Thoracic aorta (tissue), 2 donors: ENCODE data around the gene DCANP1. TPM values are rescaled to one million over a fixed set of nuclear protein-coding genes. Genes with fewer than 3 reads are reported as not detected.
A peak's percentile ranks its signal among the peaks of the same experiment; 100 is the strongest.

ENCODE experiments used
- ATAC-seq: fragments of 150-250 bp; one replicate; pipeline ENCODE4 v1.8.0; 2017; ENCODE audit warnings: low read depth; ENCODE audit not compliant: insufficient number of reproducible peaks, low FRiP score
- DNase-seq: peaks from one replicate; pipeline ENCODE4 v3.0.0-alpha.2; 2020; ENCODE audit warnings: low spot score
- H3K27ac ChIP-seq, 2 donors: fragments of 200-600 bp; sonication (generic); 1 replicate in 1 of 2; 2 replicates in 1 of 2; pipeline ENCODE4 v1.5.1; 2016; ENCODE audit warnings: mild to moderate bottlenecking in 2 of 2, moderate library complexity in 2 of 2
- H3K27me3 ChIP-seq: fragments of 200-600 bp; sonication (generic); replicated peaks from 2 replicates; pipeline ENCODE4 v1.6.0; 2016; ENCODE audit warnings: mild to moderate bottlenecking; ENCODE audit not compliant: insufficient read depth
- H3K36me3 ChIP-seq: fragments of 200-600 bp; sonication (generic); one replicate; pipeline ENCODE4 v1.5.1; 2016
- H3K4me1 ChIP-seq, 2 donors: fragments of 200-600 bp; sonication (generic); 1 replicate in 1 of 2; 2 replicates in 1 of 2; pipeline versions ENCODE4 v1.5.1 to v1.6.0; 2016; ENCODE audit warnings: low read depth in 2 of 2, mild to moderate bottlenecking in 1 of 2; ENCODE audit not compliant: control insufficient read depth in 1 of 2
- H3K4me3 ChIP-seq: fragments of 200-600 bp; sonication (generic); 2 replicates; pipeline ENCODE4 v1.5.1; 2016; ENCODE audit warnings: mild to moderate bottlenecking
- H3K9me3 ChIP-seq: fragments of 200-600 bp; sonication (generic); 2 replicates; pipeline ENCODE4 v1.5.1; 2016
- CTCF ChIP-seq: fragments of 200-600 bp; sonication (generic); IDR thresholded peaks from one replicate; pipeline ENCODE4 v1.5.1; 2019; ENCODE audit warnings: antibody characterized with exemption
- total RNA-seq, 2 donors: library from RNA; depleted of rRNA; stranded (reverse); fragments of >200 nt; gene quantifications; one replicate each; pipeline versions ENCODE4 v1.1.0 to v1.2.3, GENCODE V29; 2016

The DCANP1 gene
- total RNA-seq, 2 donors from 2014 or later = not detected

GRCh38 chr5:135461481-135462151 is 14.5 kb upstream of the DCANP1 start:
- no peaks in the 10 kb centered on the region for H3K27me3 ChIP-seq
- TF ChIP-seq CTCF = no peak
- H3K27ac ChIP-seq = no peak overlapping the region
- ATAC-seq (no peak), DNase-seq (no peak)
- no peak overlapping the region for H3K4me3 ChIP-seq
- H3K36me3 ChIP-seq = no peaks in the 10 kb centered on the region
- H3K9me3 ChIP-seq = no peaks in the 10 kb centered on the region
- H3K4me1 ChIP-seq = peaks cover 10 to 25% of the 10 kb centered on the region in 2 donors

- H3K4me1 ChIP-seq = peaks cover 11 to 20% of the 10 kb centered on the region in 2 donors
- H3K9me3 ChIP-seq = no peaks in the 10 kb centered on the region
- DNase-seq = no peak
- no peaks in the 10 kb centered on the region for H3K27me3 ChIP-seq
- no peak for ATAC-seq
- no peak for TF ChIP-seq CTCF
- H3K4me3 ChIP-seq = no peak overlapping the region
- H3K27ac ChIP-seq = no peak overlapping the region
- no peaks in the 10 kb centered on the region for H3K36me3 ChIP-seq
These were observed 13.3 kb upstream of the DCANP1 start for GRCh38 chr5:135460246-135461033.

GRCh38 chr5:135458921-135459331 is 11.8 kb upstream of the DCANP1 start:
- Histone ChIP-seq H3K4me1 (peaks cover 11 to 20% of the 10 kb centered on the region in 2 donors), H3K27me3 (no peaks in the 10 kb centered on the region), H3K9me3 (no peaks in the 10 kb centered on the region), H3K27ac (no peak overlapping the region), H3K4me3 (no peak overlapping the region), H3K36me3 (no peaks in the 10 kb centered on the region)
- no peak for TF ChIP-seq CTCF
- no peak for ATAC-seq
- no peak for DNase-seq

GRCh38 chr5:135458356-135458755 is 11.2 kb upstream of the DCANP1 start:
- Histone ChIP-seq H3K27ac (no peak overlapping the region), H3K9me3 (no peaks in the 10 kb centered on the region), H3K27me3 (no peaks in the 10 kb centered on the region), H3K36me3 (no peaks in the 10 kb centered on the region), H3K4me3 (no peak overlapping the region), H3K4me1 (peaks cover 11 to 20% of the 10 kb centered on the region in 2 donors)
- TF ChIP-seq CTCF = no peak
- DNase-seq = no peak
- ATAC-seq = no peak

GRCh38 chr5:135457424-135458071 is 10.4 kb upstream of the DCANP1 start:
- no peak for DNase-seq
- H3K27me3 ChIP-seq = no peaks in the 10 kb centered on the region
- H3K36me3 ChIP-seq = no peaks in the 10 kb centered on the region
- no peaks in the 10 kb centered on the region for H3K9me3 ChIP-seq
- TF ChIP-seq CTCF = peak; percentile 57
- peaks cover 11 to 20% of the 10 kb centered on the region in 2 donors for H3K4me1 ChIP-seq
- H3K4me3 ChIP-seq = no peak overlapping the region
- ATAC-seq = peak; percentile 34
- H3K27ac ChIP-seq = no peak overlapping the region
